ENCODE data around the gene DCXR.
A peak's percentile ranks its signal among the peaks of the same experiment; 100 is the strongest.

The DCXR gene

DNA sequence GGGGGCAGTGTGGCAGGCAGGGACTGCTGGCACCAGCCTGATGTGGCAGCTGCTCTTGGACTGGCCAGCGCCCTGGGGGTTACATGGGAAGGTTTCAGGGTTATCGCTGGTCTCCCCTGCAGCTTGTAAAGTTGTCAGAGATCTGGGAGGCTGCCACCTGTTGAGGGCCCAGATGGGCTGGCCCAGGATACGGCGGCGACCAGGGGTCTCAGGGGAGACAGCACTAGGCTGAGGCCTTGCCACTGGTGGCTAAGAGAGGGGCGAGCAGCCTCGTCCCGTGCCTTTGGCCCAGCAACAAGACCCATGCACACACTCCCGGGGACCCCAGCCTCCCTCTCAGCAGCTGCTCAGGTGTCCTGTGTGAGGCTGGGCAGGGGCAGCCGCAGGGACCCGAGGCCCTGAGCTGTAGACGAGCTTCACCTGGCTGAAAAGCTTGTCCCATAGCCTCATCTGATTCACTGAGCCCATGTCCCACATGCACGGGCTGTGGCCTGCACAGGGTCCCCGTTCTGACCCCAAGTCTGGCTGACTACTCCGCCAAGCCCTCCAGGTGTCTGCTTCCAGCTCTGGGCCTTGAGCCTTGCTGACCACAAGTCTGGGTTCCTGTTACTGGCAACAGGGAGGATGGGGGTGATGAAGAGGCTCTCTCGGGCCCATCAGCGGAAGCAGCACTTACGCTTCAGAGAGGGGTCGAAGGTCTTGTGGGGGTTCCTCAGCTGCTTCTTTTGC is 21.9 kb upstream of the DCXR start:
- H3K36me3 ChIP-seq (ENCODE audit: insufficient read depth, low read length): peaks cover 98% of the 10 kb centered on the region
- no peaks in the 10 kb centered on the region for H3K9me3 ChIP-seq (ENCODE audit: insufficient read depth, low read length, severe bottlenecking)
- H4K20me1 ChIP-seq (ENCODE audit: insufficient read depth, low read length): peaks cover 71% of the 10 kb centered on the region
- no peak overlapping the region for H2AFZ ChIP-seq (ENCODE audit: low read depth, low read length)
- no peak overlapping the region for H3K4me2 ChIP-seq (ENCODE audit: insufficient read depth, low read length)
- no peaks in the 10 kb centered on the region for H3K27me3 ChIP-seq (ENCODE audit: insufficient read depth, low read length, poor library complexity)
- peaks cover 32% of the 10 kb centered on the region for H3K4me1 ChIP-seq (ENCODE audit: insufficient read depth, low read length)
- H3K4me3 ChIP-seq (ENCODE audit: low read depth in 1 of 2, low read length in 2 of 2): no peak overlapping the region
- no peak for ATAC-seq (ENCODE audit: insufficient read depth, low read depth)
- no peak overlapping the region for H3K27ac ChIP-seq (ENCODE audit: low read length)
- no peak overlapping the region for H3K9ac ChIP-seq (ENCODE audit: low read depth, low read length)
- peaks cover 21% of the 10 kb centered on the region for H3K79me2 ChIP-seq (ENCODE audit: insufficient read depth, low read length)
- TF ChIP-seq CTCF (IDR thresholded peaks at IDR 0.05; ENCODE audit: borderline replicate concordance, extremely low read depth, low read length, poor library complexity, severe bottlenecking) (no peak), EZH2 (IDR thresholded peaks at IDR 0.05; ENCODE audit: borderline replicate concordance, low read depth, low read length, severe bottlenecking) (no peak)
- DNase-seq: peak; percentile 8

DNA sequence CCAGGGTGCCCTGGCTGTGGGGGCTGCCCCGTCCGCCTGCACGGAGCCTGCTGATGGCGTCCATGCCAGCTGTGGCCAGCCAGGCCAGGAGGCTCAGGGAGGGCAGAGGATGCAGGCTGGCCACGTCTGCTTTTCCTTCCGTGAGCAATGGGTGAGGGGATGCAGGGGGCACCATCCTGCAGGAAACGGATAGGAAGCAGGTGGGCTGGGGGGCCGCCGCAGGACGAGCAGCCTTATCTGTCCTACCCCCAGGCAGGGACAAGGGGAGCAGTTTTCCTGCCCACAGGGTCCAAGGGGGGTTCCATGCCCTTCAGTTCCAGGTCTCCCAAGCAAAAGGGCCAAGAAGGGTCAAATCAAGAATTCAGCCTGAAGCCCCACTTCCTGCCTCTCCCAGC is 21.4 kb upstream of the DCXR start:
- Histone ChIP-seq H3K9ac (ENCODE audit: low read depth, low read length) (no peak overlapping the region), H3K4me1 (ENCODE audit: insufficient read depth, low read length) (peaks cover 32% of the 10 kb centered on the region), H3K4me2 (ENCODE audit: insufficient read depth, low read length) (no peak overlapping the region), H3K4me3 (ENCODE audit: low read depth in 1 of 2, low read length in 2 of 2) (no peak overlapping the region), H3K27ac (ENCODE audit: low read length) (no peak overlapping the region), H3K79me2 (ENCODE audit: insufficient read depth, low read length) (peaks cover 19% of the 10 kb centered on the region), H4K20me1 (ENCODE audit: insufficient read depth, low read length) (peaks cover 68% of the 10 kb centered on the region), H2AFZ (ENCODE audit: low read depth, low read length) (no peak overlapping the region), H3K9me3 (ENCODE audit: insufficient read depth, low read length, severe bottlenecking) (no peaks in the 10 kb centered on the region), H3K27me3 (ENCODE audit: insufficient read depth, low read length, poor library complexity) (no peaks in the 10 kb centered on the region), H3K36me3 (ENCODE audit: insufficient read depth, low read length) (peaks cover 98% of the 10 kb centered on the region)
- DNase-seq (no peak), ATAC-seq (ENCODE audit: insufficient read depth, low read depth) (no peak)
- no peak for TF ChIP-seq EZH2 (IDR thresholded peaks at IDR 0.05; ENCODE audit: borderline replicate concordance, low read depth, low read length, severe bottlenecking)
- no peak for TF ChIP-seq CTCF (IDR thresholded peaks at IDR 0.05; ENCODE audit: borderline replicate concordance, extremely low read depth, low read length, poor library complexity, severe bottlenecking)

DNA sequence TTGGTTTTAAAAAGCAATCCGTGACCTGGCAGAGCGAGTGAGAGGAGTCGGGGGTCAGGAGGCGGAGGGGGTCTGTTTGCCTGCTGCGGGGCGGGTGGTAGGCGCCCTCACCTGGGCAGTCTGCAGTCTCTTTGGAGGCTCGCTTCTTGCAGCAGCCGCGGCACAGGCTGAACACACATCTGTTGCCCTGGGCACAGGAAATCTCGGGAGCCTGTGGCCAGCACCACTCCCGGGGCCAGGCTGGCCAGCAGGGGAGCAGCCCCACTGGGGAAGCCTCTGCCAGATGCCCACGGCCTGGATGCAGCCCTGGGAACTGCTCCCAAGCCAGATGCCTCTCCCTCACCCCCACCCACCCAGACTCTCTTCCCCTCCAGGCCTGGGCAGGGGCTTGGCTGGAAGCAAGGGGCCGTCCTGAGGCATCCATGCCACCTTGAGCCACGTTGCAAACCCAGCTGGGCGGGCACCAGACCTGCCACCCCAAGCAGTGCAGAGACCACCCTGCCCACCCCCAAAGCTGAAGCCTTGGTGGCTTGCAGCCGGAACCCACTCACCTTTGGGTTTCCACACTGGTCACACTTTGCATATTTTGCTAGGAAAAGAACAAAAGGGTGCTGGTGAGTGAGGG is 20.8 kb upstream of the DCXR start:
- H3K4me2 ChIP-seq (ENCODE audit: insufficient read depth, low read length): no peak overlapping the region
- no peak for TF ChIP-seq EZH2 (IDR thresholded peaks at IDR 0.05; ENCODE audit: borderline replicate concordance, low read depth, low read length, severe bottlenecking)
- TF ChIP-seq CTCF (IDR thresholded peaks at IDR 0.05; ENCODE audit: borderline replicate concordance, extremely low read depth, low read length, poor library complexity, severe bottlenecking): no peak
- no peak overlapping the region for H2AFZ ChIP-seq (ENCODE audit: low read depth, low read length)
- peaks cover 19% of the 10 kb centered on the region for H3K79me2 ChIP-seq (ENCODE audit: insufficient read depth, low read length)
- peaks cover 98% of the 10 kb centered on the region for H3K36me3 ChIP-seq (ENCODE audit: insufficient read depth, low read length)
- no peak overlapping the region for H3K9ac ChIP-seq (ENCODE audit: low read depth, low read length)
- peak; percentile 8 for DNase-seq
- no peak overlapping the region for H3K27ac ChIP-seq (ENCODE audit: low read length)
- no peaks in the 10 kb centered on the region for H3K9me3 ChIP-seq (ENCODE audit: insufficient read depth, low read length, severe bottlenecking)
- H3K4me3 ChIP-seq (ENCODE audit: low read depth in 1 of 2, low read length in 2 of 2): no peak overlapping the region
- no peak for ATAC-seq (ENCODE audit: insufficient read depth, low read depth)
- H4K20me1 ChIP-seq (ENCODE audit: insufficient read depth, low read length): peaks cover 68% of the 10 kb centered on the region
- no peaks in the 10 kb centered on the region for H3K27me3 ChIP-seq (ENCODE audit: insufficient read depth, low read length, poor library complexity)
- H3K4me1 ChIP-seq (ENCODE audit: insufficient read depth, low read length): peaks cover 32% of the 10 kb centered on the region
